Cortex of kidney (tissue), 1 donor: ENCODE measurements around the gene BTN3A1.
"Not testable (repeated sequence)": the region's sequence is repeated elsewhere in the genome, so short reads cannot be mapped to it uniquely, and the experiment has no call there.

Source experiments
- DNase-seq: peaks from one replicate; lab custom pipeline; 2025; lab: John Stamatoyannopoulos, UW

BTN3A1 gene

DNA sequence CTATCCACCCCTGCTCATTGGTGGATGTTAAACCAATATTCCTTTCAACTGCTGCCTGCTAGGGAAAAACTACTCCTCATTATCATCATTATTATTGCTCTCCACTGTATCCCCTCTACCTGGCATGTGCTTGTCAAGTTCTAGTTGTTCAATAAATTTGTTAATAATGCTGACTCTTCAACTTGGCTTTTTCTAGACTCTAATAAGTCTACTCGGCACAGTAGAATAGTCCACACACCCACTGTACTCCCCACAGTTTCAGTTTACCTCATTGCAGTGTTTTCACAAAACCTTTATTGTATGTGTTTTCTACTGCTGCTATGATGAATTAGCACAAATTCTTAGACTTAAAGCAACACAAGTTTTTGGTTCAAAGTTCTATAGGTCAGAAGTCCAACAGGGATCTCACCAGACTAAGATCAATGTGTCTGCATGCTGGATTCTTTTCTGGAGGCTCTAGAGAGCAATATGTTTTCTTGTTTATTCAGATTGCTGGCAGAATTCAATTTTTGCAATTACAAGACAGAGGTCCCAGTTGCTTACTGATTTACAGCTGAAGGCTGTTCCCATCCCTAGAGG lies 13.1 kb downstream of the BTN3A1 start:
- no peak for DNase-seq

DNA sequence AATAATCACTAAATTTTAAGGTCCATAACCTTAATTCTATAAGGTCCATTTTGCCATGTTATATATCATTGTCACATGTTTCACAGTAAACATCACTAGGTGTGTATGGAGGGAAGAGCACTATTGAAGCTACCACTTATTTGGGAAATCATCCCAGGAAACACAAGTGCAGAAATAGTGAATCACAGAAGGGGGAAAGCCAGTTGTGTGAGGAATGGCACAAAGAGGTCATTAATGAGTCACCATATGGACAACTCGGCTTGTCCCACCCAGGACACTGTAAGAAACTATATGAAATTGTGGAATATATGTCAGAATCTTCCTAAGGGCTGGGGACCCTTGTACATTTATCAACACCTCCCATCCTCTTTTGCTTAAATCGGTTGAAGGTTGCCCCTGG lies 13.7 kb downstream of the BTN3A1 start:
- no peak for DNase-seq

DNA sequence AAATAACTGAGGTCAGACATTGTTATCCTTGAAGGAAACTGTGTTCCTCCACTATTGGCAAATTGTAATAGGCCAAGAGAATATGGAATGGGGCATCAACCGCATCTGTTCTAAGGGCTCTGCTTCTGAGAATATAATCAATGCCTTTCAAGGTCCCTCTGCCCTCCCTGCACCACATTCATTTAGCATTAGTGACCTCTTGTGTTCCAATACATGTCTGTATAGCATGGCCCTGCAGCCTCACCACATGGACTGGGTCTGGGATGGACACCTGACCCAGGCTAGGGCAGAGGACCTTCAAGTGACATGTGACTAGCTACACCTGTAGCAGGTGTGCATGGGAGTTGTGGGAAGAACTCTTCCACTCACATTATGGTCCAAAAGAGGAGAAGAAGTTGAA lies 14.2 kb downstream of the BTN3A1 start:
- DNase-seq, result no peak

DNA sequence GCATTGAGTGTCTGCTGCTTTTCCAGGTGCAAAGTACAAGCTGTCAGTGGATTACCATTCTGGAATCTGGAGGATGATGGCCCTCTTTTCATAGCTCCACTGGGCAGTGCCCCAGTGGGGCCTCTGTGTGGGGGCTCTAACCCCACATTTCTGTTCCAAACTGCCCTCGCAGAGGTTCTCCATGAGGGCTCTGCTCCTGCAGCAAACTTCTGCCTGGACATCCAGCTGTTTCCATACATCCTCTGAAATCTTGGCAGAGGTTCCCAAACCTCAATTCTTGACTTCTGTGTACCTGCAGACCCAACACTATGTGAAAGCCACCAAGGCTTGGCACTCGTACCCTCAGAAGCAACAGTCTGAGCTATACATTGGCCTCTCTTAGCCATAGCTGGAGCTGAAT lies 16.0 kb downstream of the BTN3A1 start:
- DNase-seq, result not testable (repeated sequence)

DNA sequence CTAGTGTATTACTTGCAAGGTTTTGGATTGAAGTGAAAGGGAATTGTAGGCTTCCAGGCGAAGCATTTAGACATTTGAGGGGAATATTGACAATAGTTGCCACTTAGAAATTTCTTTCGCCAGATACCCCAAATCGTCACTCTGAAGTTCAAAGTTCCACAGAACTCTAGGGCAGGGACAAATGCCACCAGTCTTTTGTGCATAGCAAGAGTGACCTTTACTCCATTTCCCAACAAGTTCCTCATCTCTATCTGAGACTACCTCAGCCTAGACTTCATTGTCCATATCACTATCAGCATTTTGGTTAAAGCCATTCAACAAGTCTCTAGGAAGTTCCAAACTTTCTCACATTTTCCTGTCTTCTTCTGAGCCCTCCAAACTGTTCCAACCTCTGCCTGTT lies 16.7 kb downstream of the BTN3A1 start:
- DNase-seq, result not testable (repeated sequence)

DNA sequence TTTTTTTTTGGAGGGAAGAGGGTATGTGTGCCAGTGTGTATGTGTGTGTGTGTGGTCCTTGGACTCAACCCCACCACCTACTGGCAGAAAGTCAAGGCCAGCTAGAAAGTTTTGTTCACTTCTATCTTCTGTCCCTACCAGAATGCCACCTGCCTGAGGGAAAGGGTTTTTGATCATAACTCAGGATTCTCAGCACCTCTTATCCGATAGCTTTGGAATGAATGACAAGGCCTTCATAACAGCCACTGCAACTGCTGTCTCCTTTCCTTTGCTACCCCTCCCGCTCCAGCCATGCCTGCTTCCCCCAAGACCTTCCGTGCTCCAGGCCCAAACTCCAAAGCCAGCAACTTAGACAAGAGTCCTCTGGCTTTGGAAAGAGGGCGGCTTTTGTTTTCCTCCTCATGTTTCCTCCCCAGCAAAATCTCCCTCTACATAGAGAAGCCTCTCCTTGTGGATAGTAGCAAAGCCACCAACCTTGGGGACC lies 18.7 kb downstream of the BTN3A1 start:
- DNase-seq, result no peak

DNA sequence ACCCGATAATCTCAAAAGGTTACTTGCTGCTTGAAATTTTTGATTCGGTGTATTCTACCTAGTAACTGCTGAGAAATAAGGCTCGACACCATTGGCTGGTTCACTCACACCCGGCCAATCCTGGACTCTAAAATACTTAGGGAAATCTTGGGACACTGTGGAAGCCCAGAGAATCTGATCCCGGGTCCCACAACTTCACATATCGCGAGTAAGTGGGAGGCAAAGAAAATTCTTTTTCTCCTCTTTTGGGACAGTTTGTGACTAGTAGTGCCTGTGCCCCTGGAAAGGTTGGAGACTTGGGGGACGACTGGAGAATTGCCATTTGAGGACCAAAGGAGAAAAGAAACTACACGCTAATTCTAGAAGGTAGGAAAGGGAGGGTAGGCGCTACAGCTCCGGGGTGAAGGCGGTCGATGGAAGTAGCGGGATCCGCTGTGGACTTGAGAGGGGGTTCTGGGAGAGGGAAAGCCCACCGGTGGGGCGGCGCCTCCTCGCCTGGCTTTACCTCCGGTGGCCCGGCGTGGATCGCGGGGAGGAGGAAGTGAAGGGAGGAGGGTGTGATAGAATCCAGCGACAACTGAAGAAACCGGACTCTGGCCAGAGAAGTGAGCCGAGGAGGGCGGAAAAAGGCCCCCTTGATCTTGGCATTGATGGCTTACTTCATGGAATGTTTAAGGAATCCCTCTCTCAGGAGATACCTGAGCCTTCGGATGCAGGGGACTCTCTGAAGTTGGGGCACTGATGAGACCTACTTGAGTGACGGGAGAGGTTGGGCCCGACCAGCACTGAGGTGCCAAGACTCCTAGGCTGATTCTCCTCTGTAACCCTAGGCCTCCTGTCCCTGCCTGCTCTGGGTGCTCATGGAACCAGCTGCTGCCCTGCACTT lies 19.4 kb downstream of the BTN3A1 start:
- no peak for DNase-seq

DNA sequence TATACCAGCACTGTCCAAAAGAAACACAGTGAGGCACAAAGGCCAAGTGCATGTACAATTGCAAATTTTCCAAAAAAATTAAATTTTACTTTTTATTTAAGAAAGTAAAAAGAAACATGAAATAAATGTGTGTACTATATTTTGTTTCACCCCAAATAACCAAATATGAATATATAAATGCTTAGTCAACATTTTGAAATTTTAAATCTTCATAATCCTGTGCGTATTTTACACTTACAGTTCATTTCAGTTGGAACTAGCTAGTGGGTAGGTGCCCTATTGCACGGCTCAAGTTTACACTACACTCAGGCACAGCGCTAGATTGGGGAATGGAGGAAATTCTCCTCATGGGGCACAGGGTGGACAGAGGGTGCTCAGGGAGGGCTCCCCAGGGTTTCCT lies 20.3 kb downstream of the BTN3A1 start:
- DNase-seq, result no peak

DNA sequence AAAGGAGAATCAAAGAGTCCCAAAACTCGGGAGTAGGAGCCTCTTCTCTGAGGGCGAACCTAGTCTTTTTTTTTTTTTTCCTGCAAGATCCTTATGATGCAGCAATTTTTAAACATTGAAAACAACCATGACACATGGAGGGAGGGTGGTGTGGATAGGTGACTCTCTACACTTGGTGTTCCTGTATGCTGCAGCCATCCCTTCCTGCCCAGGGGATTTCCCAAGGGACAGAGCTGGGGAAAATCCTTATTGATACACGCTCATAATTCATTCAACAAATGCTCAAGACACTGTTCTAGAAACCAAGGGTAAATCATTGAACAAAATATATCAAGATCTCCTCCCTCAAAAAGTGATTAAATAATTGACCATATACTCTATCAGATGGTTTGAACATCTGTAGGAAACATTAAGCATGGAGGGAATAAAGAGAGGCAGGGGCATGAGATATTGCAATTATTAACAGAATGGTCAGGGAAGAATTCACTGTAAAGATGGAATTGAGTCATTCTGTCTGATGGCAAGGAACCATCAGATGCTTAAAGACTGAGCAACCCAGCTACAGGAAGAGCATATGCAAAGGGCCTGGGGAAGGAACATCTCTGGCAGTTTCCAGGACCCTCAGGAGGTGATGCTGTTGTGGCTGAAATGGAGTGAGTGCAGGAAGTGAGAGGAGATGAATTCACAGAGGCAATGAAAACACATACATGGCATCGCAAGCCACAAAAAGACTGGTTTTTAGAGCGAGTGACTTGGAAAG lies 24.8 kb downstream of the BTN3A1 start:
- DNase-seq, result no peak

DNA sequence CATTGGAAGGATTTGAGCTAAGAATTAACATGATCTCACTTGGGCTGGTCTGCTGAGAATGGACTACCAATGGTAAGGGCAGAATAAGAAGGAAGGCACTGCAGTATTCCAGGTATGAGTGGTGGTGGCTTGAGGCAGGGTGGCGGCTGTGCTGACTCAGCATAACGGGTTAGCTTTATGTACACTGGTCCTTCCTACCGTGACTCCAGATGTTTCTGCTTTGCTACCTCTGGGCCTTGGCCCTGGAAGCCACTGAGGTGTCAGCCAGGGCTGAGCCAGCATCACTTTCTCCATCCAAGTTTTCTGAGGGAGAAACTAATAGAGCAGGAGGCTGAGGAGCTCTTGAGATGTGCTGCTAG lies 25.4 kb downstream of the BTN3A1 start:
- DNase-seq, result no peak

DNA sequence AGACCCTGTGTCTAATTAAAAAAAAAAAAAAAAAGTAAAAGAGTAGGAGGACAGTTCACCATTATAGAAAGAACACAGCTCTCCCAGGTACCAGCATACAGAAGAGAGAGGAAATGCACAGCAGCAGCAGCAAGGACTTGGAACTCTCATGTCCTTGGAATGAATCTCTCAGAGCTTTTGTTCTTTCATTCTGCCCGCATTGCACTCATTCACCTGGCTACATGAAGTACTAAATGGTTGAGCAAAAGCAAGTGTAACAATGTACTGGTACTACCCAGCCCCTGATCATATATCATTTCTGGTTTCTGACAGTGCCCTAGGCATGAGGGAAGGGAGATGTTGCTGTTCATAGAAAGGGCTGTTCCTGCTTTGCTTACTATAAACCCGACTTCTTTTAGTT lies 26.1 kb downstream of the BTN3A1 start:
- no peak for DNase-seq

DNA sequence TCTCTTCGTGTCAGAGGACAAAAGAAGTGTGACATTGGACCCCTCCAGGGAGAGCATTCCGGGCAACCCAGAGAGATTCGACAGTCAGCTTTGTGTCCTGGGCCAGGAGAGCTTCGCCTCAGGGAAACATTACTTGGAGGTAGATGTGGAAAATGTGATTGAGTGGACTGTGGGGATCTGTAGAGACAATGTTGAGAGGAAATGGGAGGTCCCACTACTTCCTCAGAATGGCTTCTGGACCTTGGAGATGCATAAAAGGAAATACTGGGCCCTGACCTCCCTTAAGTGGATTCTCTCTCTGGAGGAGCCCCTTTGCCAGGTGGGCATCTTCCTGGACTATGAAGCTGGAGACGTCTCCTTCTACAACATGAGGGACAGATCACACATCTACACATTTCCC lies 28.7 kb downstream of the BTN3A1 start:
- DNase-seq, result no peak

DNA sequence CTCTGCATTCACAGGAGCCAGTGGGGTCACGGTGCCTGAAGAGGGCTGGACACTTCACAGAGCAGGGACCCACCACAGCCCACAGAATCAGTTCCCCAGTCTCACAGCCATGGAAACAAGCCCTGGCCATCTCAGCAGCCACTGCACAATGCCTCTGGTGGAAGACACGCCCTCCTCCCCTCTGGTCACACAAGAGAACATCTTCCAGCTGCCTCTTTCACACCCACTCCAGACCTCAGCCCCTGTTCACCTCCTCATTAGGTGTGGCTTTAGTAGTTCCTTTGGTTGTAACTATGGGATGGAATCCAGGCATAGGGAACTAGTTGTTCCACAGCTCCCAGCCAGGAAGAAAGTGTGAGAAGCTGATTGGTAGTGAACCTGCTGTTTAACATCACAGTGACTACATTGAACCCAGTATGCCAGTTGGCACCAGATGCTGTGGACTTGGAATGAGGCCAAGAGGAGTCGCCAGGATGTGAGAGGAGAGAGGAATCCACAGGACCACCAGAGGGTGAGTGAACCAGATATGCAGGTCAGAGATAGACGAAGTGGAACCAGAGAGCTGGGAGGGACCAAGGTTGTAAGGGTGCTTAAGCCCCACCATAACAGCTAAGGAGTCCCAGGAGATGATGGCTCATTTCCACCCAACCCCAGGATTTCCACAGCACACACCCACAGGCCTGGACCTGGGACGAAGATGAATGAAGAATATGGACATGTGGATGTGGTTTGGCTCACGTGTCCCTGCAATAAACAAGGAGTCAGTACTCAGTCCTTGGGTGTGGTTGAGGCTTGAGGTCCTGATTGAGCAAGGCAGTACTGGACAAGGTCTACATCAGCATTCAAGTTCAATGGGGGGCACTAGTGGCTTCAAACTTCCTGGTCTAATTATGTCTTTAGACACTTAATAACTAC lies 29.4 kb downstream of the BTN3A1 start:
- DNase-seq, result no peak

DNA sequence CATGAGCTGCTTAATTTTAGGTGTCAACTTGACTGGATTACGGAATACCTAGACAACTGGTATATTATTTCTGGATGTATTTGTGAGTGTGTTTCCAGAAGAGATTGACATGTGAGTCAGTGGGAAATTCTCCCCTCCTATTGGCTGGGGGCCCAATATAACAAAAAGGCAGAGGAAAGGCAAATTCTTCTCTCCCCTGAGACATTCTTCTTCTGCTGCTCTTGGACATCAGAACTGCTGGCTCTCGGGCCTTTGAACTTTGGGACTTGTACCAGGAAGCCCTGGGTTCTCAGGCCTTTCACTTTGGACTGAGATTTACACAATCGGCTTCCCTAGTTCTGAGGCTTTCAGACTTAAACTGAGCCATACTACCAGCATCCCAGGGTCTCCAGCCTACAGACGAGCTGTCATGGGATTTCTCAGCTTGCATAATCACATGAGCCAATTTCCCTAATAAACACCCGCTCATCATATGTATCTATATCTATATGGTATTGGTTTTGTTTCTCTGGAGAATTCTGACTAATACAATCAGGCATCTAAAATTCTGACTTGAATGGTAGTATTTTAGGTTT lies 30.6 kb downstream of the BTN3A1 start:
- DNase-seq, result no peak

DNA sequence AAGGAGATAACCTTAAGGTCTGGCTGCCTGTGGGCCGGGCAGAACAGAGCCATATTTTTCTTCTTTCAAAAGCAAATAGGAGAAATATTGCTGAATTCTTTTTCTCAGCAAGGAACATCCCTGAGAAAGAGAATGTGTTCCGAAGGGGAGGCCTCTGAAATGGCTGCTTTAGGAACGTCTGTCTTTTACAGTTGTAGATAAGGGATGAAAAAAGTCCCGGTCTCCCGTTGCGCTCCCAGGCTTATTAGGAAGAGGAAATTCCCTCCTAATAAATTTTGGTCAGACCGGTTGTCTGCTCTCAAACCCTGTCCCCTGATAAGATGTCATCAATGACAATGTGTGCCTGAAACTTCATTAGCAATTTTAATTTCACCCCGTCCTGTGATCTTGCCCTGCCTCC lies 31.6 kb downstream of the BTN3A1 start:
- not testable (repeated sequence) for DNase-seq

DNA sequence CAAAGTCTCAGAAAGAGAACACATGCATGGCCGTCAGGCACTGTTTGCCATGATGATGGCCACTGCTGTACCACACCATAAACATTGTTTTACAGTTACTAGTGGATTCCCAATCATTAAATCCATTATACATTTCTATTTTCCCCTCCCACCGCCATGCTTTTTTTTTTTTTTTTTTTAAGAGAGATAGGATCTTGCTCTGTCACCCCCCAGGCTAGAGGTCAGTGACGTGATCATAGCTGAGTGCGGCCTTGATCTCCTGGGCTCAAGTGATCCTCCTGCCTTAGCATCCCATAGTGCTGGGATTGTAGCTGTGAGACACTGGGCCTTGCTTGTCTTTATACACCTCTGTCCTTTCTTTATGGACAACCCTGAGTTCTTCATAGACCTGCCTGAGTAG lies 33.9 kb downstream of the BTN3A1 start:
- DNase-seq, result no peak

DNA sequence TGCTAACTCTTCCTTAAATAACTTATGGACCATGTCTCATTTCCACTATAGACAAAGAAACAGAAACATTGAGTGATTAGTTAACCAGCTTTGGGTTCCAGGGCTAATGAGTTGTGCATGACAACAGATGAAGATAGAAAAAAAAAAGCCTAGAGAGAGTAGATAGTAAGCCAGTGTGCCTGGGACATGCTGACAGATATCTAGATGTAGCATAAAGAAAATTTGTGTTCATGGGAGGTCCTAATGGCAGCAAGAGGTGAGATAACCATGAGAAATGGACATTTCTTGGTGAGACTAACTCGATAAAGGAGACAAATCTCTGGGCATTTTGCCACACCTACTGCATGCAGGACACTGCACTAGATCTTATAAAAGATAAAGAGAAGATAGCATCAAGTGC lies 35.5 kb downstream of the BTN3A1 start:
- DNase-seq, result no peak

DNA sequence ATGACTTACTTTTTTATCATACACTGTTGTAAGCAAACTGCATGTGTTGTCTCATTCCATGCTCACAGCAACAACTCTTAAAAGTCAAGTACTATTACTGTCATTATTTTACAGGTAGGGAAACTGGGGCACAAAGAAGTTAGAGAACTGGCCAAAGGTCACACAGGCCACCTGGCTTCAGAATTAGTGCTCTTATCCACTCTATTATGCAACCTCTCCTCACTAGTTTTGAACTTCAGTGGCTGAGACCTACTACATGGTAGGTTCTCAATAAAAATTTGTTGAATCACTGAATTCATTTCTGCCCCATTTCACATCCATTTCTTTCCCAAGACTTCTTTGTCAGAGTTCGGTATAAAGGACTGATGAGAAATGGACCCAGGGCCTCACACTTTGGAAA lies 35.9 kb downstream of the BTN3A1 start:
- DNase-seq, result no peak

DNA sequence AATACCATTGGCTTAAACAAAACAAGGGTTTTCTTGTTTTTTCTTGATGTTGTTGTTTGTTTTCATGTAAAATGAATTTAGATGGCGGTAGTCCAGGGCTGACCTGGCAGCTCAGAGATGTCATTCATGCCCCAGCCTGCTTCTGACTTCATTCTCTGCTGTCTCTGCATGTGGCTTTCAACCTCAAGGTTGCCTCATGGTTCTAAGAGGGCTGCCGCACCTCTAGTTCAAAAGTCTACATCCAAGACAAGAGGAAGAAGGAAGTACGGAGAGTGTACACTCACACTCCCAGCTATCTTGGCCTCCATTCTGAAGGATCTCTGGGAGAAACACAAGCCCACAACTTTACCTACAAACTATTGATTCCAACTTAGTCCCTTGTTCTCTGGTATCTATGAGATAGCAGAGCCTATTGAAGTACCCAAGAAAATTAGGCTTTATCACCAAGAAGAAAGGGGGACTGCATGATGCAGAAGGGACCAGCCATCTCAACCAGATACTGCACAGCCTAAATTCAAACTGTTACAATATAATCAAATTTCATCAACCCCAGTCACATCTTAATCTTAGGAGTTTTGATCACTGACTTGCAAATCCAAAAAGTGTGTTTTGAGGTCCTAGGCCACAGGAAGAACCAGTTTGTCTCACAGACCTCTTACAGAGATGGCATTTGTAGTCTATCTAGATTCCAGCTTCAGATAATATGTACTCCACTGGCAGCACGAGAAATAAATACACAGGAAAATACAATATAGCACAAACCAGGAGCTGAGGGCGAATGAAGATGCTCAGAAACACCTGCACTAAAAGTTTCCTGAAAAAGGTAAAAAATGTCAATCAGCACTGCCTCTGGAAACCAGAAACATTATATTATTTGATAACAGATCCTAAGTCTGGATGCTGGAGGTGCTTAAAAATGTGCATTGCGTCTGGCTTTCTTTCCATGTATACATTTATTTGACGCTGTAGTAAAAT lies 37.4 kb downstream of the BTN3A1 start:
- DNase-seq, result no peak

DNA sequence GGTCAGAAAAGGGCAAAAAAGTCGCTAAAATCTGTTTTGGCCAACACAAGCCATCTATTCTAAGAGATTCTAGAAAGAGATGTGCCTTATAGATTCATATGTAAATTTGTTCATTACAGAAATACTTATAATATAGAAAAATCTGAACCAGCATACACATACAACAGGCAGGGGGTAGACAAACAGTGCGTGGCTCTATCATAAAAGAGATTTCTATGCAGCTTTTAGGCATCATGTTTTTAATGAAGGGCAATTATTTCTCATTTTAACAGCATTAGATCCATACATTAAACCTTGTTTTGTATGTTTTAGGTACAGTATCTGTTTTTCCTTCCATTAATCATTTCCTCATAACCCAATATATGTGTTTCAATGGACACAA lies 38.9 kb downstream of the BTN3A1 start:
- no peak for DNase-seq
